ENCODE results near the gene PON2. TPM values are rescaled to one million over a fixed set of nuclear protein-coding genes. Genes with fewer than 3 reads are reported as not detected.
A peak's percentile ranks its signal among the peaks of the same experiment; 100 is the strongest.

Gene PON2
- total and polyA plus RNA-seq, 2 of the 13 experiments (the other 11 are each of a cell fraction or from before 2014, with no cell fraction given): 202 to 217 TPM

DNA sequence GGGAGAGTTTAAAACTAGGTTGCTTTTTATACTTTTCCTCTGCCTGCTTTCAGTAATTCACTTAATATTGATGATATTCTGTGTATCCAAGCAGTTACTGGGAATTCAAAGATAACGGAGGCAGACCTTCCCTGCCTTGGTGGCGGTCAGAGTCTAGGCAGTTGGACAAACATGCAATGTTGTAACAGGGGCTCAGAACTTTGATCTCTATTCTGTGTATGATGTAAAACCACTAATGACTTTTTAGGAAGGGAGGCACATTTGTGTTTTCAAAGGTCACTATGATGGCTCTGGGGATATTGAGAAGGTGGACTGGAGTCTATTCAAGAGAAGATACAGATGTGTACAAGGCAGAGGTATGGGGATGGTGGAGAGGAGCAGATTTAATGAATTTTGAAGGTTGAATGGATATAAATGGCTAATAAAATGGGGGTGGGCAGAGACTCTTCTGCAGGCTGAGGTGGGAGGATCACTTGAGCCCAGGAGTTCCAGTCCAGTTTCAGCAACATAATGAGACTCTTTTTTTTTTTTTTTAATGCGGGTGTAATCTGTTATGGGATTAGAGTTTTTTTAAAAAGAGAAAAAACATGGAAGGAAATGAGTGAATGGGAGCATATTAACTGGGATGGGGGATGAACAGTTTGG, 5.7 kb upstream of the PON2 start (continued):
- TF ChIP-seq, protein P1, sequence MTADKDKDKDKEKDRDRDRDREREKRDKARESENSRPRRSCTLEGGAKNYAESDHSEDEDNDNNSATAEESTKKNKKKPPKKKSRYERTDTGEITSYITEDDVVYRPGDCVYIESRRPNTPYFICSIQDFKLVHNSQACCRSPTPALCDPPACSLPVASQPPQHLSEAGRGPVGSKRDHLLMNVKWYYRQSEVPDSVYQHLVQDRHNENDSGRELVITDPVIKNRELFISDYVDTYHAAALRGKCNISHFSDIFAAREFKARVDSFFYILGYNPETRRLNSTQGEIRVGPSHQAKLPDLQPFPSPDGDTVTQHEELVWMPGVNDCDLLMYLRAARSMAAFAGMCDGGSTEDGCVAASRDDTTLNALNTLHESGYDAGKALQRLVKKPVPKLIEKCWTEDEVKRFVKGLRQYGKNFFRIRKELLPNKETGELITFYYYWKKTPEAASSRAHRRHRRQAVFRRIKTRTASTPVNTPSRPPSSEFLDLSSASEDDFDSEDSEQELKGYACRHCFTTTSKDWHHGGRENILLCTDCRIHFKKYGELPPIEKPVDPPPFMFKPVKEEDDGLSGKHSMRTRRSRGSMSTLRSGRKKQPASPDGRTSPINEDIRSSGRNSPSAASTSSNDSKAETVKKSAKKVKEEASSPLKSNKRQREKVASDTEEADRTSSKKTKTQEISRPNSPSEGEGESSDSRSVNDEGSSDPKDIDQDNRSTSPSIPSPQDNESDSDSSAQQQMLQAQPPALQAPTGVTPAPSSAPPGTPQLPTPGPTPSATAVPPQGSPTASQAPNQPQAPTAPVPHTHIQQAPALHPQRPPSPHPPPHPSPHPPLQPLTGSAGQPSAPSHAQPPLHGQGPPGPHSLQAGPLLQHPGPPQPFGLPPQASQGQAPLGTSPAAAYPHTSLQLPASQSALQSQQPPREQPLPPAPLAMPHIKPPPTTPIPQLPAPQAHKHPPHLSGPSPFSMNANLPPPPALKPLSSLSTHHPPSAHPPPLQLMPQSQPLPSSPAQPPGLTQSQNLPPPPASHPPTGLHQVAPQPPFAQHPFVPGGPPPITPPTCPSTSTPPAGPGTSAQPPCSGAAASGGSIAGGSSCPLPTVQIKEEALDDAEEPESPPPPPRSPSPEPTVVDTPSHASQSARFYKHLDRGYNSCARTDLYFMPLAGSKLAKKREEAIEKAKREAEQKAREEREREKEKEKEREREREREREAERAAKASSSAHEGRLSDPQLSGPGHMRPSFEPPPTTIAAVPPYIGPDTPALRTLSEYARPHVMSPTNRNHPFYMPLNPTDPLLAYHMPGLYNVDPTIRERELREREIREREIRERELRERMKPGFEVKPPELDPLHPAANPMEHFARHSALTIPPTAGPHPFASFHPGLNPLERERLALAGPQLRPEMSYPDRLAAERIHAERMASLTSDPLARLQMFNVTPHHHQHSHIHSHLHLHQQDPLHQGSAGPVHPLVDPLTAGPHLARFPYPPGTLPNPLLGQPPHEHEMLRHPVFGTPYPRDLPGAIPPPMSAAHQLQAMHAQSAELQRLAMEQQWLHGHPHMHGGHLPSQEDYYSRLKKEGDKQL (CRISPR knock-in tag; IDR thresholded peaks at IDR 0.05; ENCODE audit: low read depth): peak; percentile 90
- no peak for TF ChIP-seq ZNF558 (CRISPR knock-in tag; IDR thresholded peaks at IDR 0.05; ENCODE audit: borderline replicate concordance)
- TF ChIP-seq ZNF329 (CRISPR knock-in tag; IDR thresholded peaks at IDR 0.05; ENCODE audit: low read depth): no peak
- no peak for TF ChIP-seq ADNP (CRISPR knock-in tag; IDR thresholded peaks at IDR 0.05)
- peak; percentile 53 for TF ChIP-seq ERF (CRISPR knock-in tag; IDR thresholded peaks at IDR 0.05)
- TF ChIP-seq, protein P2, sequence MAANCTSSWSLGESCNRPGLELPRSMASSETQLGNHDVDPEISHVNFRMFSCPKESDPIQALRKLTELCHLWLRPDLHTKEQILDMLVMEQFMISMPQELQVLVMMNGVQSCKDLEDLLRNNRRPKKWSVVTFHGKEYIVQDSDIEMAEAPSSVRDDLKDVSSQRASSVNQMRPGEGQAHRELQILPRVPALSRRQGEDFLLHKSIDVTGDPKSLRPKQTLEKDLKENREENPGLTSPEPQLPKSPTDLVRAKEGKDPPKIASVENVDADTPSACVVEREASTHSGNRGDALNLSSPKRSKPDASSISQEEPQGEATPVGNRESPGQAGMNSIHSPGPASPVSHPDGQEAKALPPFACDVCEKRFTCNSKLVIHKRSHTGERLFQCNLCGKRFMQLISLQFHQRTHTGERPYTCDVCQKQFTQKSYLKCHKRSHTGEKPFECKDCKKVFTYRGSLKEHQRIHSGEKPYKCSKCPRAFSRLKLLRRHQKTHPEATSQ (CRISPR knock-in tag; IDR thresholded peaks at IDR 0.05; ENCODE audit: borderline replicate concordance): peak; percentile 77; the same call in 1 of the 2 replicates
- TF ChIP-seq, protein P3, sequence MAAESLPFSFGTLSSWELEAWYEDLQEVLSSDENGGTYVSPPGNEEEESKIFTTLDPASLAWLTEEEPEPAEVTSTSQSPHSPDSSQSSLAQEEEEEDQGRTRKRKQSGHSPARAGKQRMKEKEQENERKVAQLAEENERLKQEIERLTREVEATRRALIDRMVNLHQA (CRISPR knock-in tag; IDR thresholded peaks at IDR 0.05): no peak
- TF ChIP-seq, protein P4, sequence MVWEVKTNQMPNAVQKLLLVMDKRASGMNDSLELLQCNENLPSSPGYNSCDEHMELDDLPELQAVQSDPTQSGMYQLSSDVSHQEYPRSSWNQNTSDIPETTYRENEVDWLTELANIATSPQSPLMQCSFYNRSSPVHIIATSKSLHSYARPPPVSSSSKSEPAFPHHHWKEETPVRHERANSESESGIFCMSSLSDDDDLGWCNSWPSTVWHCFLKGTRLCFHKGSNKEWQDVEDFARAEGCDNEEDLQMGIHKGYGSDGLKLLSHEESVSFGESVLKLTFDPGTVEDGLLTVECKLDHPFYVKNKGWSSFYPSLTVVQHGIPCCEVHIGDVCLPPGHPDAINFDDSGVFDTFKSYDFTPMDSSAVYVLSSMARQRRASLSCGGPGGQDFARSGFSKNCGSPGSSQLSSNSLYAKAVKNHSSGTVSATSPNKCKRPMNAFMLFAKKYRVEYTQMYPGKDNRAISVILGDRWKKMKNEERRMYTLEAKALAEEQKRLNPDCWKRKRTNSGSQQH (CRISPR knock-in tag; IDR thresholded peaks at IDR 0.05; ENCODE audit: low read depth): no peak
- TF ChIP-seq DR1 (CRISPR knock-in tag; IDR thresholded peaks at IDR 0.05): no peak
- no peak for TF ChIP-seq TAF1 (CRISPR knock-in tag; IDR thresholded peaks at IDR 0.05)
- TF ChIP-seq, protein P5, sequence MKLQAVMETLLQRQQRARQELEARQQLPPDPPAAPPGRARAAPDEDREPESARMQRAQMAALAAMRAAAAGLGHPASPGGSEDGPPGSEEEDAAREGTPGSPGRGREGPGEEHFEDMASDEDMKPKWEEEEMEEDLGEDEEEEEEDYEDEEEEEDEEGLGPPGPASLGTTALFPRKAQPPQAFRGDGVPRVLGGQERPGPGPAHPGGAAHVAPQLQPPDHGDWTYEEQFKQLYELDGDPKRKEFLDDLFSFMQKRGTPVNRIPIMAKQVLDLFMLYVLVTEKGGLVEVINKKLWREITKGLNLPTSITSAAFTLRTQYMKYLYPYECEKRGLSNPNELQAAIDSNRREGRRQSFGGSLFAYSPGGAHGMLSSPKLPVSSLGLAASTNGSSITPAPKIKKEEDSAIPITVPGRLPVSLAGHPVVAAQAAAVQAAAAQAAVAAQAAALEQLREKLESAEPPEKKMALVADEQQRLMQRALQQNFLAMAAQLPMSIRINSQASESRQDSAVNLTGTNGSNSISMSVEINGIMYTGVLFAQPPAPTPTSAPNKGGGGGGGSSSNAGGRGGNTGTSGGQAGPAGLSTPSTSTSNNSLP (IDR thresholded peaks at IDR 0.05; ENCODE audit: low read depth, low read length): peak; percentile 94
- peak; percentile 63; the same call in 1 of the 2 replicates for TF ChIP-seq GATA4 (IDR thresholded peaks at IDR 0.05; ENCODE audit: borderline replicate concordance, low read depth)
- TF ChIP-seq MAFG (CRISPR knock-in tag; IDR thresholded peaks at IDR 0.05): no peak
- no peak for TF ChIP-seq ZFP41 (CRISPR knock-in tag; IDR thresholded peaks at IDR 0.05; ENCODE audit: borderline replicate concordance)
- no peak for TF ChIP-seq TOE1 (CRISPR knock-in tag; IDR thresholded peaks at IDR 0.05)
- no peak; the same call in 1 of the 2 replicates for TF ChIP-seq MTA1 (CRISPR knock-in tag; IDR thresholded peaks at IDR 0.05; ENCODE audit: borderline replicate concordance)
- no peak for TF ChIP-seq ZNF501 (CRISPR knock-in tag; IDR thresholded peaks at IDR 0.05)
- TF ChIP-seq ZNF639 (CRISPR knock-in tag; conservative IDR thresholded peaks at IDR 0.05): no peak

Data from HepG2 (cell line).